Renal cortical epithelial cell (primary cell): ENCODE measurements around the gene PRR14L. TPM values are rescaled to one million over a fixed set of nuclear protein-coding genes. Genes with fewer than 3 reads are reported as not detected.

Experiments used
- DNase-seq: peaks from one replicate; pipeline ENCODE4 v3.0.0-alpha.2; 2011; ENCODE audit warnings: low read depth
- total RNA-seq: library from RNA; depleted of rRNA; stranded (reverse); fragments of >200 nt; gene quantifications from 2 replicates; pipeline ENCODE4 v1.2.3, GENCODE V29; 2014

The PRR14L gene
- total RNA-seq, 1 donor from 2014 or later, result 54.7 TPM

DNA sequence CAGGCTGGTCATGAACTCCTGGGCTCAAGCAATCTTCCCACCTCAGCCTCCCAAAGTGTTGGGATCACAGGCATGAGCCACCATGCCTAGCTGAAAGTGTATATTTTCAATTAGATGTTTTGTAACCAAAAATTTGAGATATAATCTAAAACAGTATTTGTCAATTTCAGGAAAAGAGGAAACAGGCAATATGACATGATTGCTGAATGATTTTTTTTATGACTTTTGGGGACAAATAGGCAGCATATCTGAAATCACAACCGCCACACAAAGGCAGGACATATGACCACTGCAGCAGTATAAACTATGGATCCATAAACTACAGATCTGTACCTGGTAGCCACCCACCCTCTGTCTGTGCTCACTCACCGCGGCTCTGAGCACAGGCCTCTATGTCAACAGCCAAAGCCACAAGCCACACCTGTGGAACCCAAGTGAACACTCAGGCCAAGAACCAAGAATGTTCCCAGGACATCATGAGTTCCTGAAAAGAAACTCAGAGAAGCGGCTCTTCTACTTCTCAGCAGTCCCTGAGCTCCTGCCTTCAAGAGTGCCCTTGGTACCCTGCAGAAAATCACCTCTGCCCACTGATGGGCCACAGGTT, 110.4 kb downstream of the PRR14L start:
- DNase-seq, result peak; percentile 62

DNA sequence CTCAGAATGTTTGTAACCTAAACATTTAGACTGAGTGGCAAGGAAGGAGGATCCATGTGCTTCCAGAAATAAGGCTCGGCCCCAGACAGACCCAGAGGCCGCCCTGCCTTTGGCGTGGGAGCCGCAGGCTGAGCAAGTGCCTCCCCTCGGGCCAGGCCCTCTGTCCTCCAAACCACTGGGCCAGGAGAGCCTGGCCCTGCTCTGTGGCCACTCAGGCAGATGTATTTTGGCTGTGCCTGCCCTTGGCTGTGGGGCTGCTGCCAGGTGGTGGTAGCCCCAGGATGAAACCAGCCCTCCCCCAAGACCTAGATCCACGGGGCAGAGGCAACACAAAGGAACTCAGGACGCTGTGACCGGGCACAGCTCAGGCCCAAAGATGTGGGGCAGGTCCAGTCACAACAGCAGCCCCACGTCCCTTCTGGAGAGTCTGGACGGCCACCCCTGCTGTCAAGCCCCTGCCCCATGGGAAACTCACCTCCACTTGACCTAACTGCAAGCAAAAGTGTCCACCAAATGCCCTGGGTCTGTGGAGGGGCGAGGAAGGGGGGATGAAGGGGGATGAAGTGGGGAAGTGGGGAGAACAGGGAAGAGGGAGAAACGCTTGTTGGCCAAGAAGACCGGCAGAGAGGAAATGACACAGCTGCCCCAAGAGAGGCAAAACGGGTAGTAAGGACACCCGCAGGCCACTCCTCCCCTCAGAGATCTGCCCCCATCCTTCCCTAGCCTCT, 111.9 kb downstream of the PRR14L start:
- DNase-seq, result no peak

DNA sequence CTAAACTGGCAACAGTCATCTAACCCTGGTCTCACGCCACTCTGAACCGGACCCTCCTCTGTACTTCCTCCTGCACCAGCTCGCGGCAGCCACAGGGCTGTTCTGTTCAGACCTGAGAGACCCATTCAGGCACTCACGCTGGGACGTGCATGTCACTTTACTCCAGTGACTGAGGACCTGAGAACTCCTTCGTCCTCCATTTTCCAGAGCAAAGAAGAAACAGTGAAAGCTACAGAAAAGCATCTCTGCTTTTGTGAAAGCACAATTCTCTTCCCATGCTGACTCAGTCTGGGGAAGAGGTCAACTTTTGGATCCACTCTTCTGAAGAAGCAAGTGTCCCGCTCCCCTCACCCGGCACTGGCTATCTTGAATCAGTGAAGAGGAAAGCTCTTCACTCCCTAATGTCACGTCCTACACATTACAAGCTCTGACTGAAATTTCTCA, 112.5 kb downstream of the PRR14L start:
- peak; percentile 54 for DNase-seq

DNA sequence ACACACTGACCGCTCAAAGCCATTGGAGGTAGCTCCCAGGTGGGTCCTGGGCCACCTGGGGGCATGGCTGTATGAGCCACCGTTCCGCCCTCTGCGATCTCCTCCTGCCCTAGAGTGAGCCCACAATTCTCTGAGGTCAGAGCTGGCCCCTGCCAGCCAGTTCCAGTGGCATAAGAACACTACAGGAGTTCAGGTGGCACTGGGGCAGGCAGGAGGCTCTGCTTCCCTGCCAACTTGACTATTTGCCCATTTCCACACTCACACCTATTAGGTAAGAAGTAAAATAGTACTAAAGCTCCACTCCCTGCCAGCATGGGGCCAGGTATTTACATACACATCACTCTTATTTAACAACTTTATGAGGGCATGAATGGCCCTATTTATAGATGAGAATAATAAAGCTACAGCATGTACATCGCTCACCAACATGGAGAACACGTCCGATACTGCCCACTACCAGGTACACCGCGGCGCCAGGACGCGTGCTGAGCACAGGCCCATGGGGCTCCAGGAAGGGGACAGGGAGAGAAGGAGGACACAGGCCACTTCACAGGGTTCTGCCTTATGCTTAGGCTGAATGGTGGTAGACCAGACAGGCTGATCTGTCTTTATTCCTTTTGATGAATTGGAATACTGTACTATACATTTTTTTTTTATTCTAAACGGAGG, 114.2 kb downstream of the PRR14L start:
- no peak for DNase-seq

DNA sequence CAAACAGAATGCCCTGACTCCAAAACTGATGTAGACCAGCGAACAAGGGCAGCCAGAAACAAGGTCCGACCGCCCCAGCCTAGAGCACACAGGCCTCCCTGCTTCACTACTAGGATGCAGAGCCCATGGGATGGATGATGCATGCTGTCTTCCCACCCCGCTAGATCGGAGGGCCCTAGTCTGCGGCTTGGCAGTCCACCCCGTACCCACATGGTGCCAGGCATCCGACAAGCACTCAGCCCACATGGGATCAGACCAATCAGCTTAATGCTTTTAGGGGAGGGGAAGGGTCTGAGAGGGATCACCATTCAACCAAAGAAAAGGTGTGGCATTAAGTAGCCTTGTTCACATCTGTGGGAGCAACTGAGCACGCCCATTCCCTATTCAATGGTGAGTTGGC, 118.5 kb downstream of the PRR14L start:
- no peak for DNase-seq

Other genes with a start within 250 kb of the PRR14L start
- 77.1 and 81.6 TPM in 2 replicates for gene PISD, start 87.9 kb downstream of the PRR14L start, total RNA-seq
- gene DEPDC5, start 3.9 kb upstream of the PRR14L start, total RNA-seq, result 4.9 and 22.5 TPM in 2 replicates
- 138 and 224 TPM in 2 replicates for gene YWHAH, start 194.4 kb upstream of the PRR14L start, total RNA-seq